Psoas muscle (tissue), 8 donors: ENCODE measurements around the gene LENEP. TPM values are rescaled to one million over a fixed set of nuclear protein-coding genes. Genes with fewer than 3 reads are reported as not detected.
A peak's percentile ranks its signal among the peaks of the same experiment; 100 is the strongest.

Experiments
- ATAC-seq, 4 donors: fragments of 200-7000 bp; cut with Tn5 transposase; one replicate each; pipeline ENCODE4 v1.9.1; 2020; ENCODE audit warnings: moderate library complexity in 3 of 4, mild to moderate bottlenecking in 2 of 4
- DNase-seq, 2 donors: peaks; one replicate each; pipeline ENCODE4 v3.0.0-alpha.2; 2020
- H3K27ac ChIP-seq: fragments of 200-600 bp; one replicate; pipeline ENCODE4 v1.8.0; 2022
- H3K27me3 ChIP-seq, 3 donors: fragments of 200-600 bp in 1 of 3; one replicate each; pipeline versions ENCODE4 v1.6.1 to v1.8.0; 2013 to 2022; ENCODE audit warnings: low read length in 2 of 3, mild to moderate bottlenecking in 2 of 3, moderate library complexity in 1 of 3; ENCODE audit not compliant: insufficient read depth in 3 of 3
- H3K36me3 ChIP-seq, 2 donors: fragments of 200-600 bp in 1 of 2; one replicate each; pipeline versions ENCODE4 v1.6.1 to v1.8.0; 2013 to 2022; ENCODE audit warnings: low read depth in 1 of 2, mild to moderate bottlenecking in 1 of 2, moderate library complexity in 1 of 2; ENCODE audit not compliant: insufficient read depth in 1 of 2
- H3K4me1 ChIP-seq: fragments of 200-600 bp; one replicate; pipeline ENCODE4 v1.8.0; 2022
- H3K4me3 ChIP-seq: fragments of 200-600 bp; one replicate; pipeline ENCODE4 v1.8.0; 2022; ENCODE audit warnings: mild to moderate bottlenecking
- H3K9me3 ChIP-seq: fragments of 200-600 bp; one replicate; pipeline ENCODE4 v1.8.0; 2022
- CTCF ChIP-seq: fragments of 200-600 bp; IDR thresholded peaks from one replicate; pipeline ENCODE4 v1.8.0; 2022; ENCODE audit warnings: antibody characterized with exemption
- WGBS, 3 donors: extraction: QIAGEN DNeasy Blood & Tissue Kit; methylation state at CpG; one replicate each; pipeline versions ENCODE4 v1.1.6 to v1.1.7; 2013; 5-methylcytosine and 5-hydroxymethylcytosine counted together
- intact Hi-C, 2 donors: fragments of 100-400 bp; cut with DNase I; formaldehyde crosslinking; loops; one replicate each; pipeline versions ENCODE4 v1.11.0 to v1.14.2; 2022
- polyA plus RNA-seq, 3 donors: library from polyadenylated mRNA; stranded (reverse); fragments of 200-250 nt; gene quantifications; one replicate each; pipeline ENCODE4 v1.2.3, GENCODE V29; 2013
- total RNA-seq, 4 donors: library from RNA; stranded (reverse); fragmentation: NEBNext Ultra II Directional in 2 of 4; extraction: Animal tissue kit (Norgen Biotek cat#: 25700) in 2 of 4; gene quantifications; one replicate each; pipeline versions ENCODE4 v1.2.1 to v1.2.4, GENCODE V29; 2021 to 2023
- donor health status: healthy with polysubstance abuse.
- donor health status: DM: no; HTN: no; CAD: no; lungs with moderate emphysema.
- donor health status: Bipolar disorder and iron deficiency.
- donor health status: healthy.
- donor health status: DM: yes; HTN: yes; CAD: no.
- donor health status: DM: no; HTN: no; CAD: no.
- donor health status: DM: no; HTN: no; CAD: no.
- donor health status: DM: yes; HTN: yes; CAD: no.

LENEP gene
- total and polyA plus RNA-seq, 7 donors = not detected

- peak within 1 kb of the TSS; percentile 78 for H3K4me3 ChIP-seq
- no peaks in the 10 kb centered on the region for H3K27me3 ChIP-seq
- H3K4me1 ChIP-seq = peaks cover 47% of the 10 kb centered on the region
- H3K9me3 ChIP-seq = no peaks in the 10 kb centered on the region
- no peak for TF ChIP-seq CTCF
- intact Hi-C loops = loop anchor here (2.0 to 5.0 kb wide), 3 partner anchors 14 to 40 kb away; partner anchors contain the start of genes CKS1B (in 1 of the 2) and PYGO2 (in 1 of the 2)
- H3K27ac ChIP-seq = peak within 1 kb of the TSS; percentile 94
- ATAC-seq (peak; percentile 1 to 2 (median 1)), DNase-seq (peak; percentile 60 to 82)
- whole genome bisulfite sequencing, 3 donors = 0 to 2% (median 1%) methylated on average over 18 to 35 of the region's 35 CpGs
- H3K36me3 ChIP-seq = no peaks in the 10 kb centered on the region
Measured at GRCh38 chr1:155002464-155003226, 9.3 kb downstream of the LENEP start, which contains the start of gene ZBTB7B. Gene ZBTB7B (plus strand): TSS chr1:155002802. CDS start chr1:155014661, 11,859 bp downstream.

DNA sequence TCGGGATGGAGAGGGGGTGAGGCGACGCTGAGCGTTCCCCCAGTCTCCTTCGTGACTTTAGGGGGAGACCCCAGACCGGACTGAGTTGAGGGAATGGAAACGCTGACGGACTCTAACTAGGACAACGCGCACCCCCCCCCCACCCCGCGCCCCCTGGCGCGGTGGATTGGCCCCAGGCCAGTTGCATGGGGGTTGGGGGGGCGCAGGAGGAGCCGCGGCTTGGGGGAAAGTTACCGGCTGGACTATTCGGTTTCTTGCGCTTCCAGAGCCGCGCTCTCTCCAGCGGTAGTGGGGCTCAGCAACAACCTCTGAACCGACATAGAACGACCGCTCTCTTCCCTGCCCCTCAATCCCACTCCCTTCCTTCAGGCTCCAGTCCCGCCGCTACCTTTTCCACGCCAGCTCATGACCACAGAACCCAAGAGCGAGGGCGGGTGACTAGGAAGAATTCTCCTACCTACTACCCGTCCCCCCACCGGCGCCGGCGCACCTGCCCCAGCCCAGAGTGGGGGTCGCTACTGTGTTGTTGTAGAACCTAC, 9.9 kb downstream of the LENEP start:
- Histone ChIP-seq H3K27ac (peak overlapping the region; percentile 94), H3K36me3 (no peaks in the 10 kb centered on the region), H3K4me1 (peaks cover 52% of the 10 kb centered on the region), H3K4me3 (peak overlapping the region; percentile 78), H3K27me3 (no peaks in the 10 kb centered on the region), H3K9me3 (no peaks in the 10 kb centered on the region)
- DNase-seq = peak; percentile 56 to 77
- no peak for ATAC-seq
- no peak for TF ChIP-seq CTCF
- intact Hi-C loops = loop anchor here (2.0 to 5.0 kb wide), 3 partner anchors 14 to 41 kb away; partner anchors contain the start of genes CKS1B (in 1 of the 2) and PYGO2 (in 1 of the 2)
- 0 to 1% (median 1%) methylated on average over 34 to 37 of the region's 37 CpGs for WGBS, 3 donors

DNA sequence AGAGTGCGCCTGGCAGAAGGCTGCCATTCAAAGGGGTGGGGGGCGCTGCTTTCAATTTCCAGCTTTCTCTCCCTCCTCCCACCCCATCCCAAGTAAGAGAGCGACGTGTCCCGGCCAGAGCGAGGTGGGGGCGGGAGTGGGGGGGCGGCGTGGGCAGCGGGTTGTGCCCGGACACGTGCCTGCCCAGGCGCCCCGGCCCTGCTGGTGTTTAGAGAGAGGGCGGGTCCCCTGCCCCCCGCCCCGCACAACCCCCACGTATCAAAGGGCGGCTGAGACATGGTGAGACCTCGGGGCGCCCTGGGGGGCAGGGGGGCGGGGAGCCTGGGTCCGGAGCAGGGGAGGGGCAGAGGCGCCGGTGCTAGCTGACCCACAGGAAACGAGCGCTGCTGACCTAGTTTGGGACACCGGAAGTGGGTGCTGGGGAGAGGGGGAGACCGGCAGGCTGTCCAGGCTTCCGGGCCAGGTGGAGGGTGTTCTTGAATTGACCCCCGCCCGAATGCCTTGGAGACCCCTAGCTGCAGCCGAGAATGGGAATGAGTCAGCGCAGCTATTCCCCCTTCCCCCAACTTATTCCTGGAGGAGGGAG, 10.5 kb downstream of the LENEP start:
- intact Hi-C loops = loop anchor here (2.0 to 5.0 kb wide), 3 partner anchors 13 to 42 kb away; partner anchors contain the start of genes CKS1B (in 1 of the 2) and PYGO2 (in 1 of the 2)
- ATAC-seq = peak; percentile 37 to 39 (median 38)

More for the DNA sequence above, 10.5 kb downstream of the LENEP start:
- TF ChIP-seq CTCF = no peak
- Histone ChIP-seq H3K4me1 (peaks cover 58% of the 10 kb centered on the region), H3K9me3 (no peaks in the 10 kb centered on the region), H3K4me3 (peak overlapping the region; percentile 78), H3K27ac (peak overlapping the region; percentile 94), H3K36me3 (no peaks in the 10 kb centered on the region), H3K27me3 (no peaks in the 10 kb centered on the region)
- 0 to 1% (median 1%) methylated on average over 30 to 34 of the region's 34 CpGs for WGBS, 3 donors
- DNase-seq = peak; percentile 86 to 91
